ENCODE results near the gene KCNK18.
"Not testable (repeated sequence)": the region's sequence is repeated elsewhere in the genome, so short reads cannot be mapped to it uniquely, and the experiment has no call there.

Gene KCNK18

GRCh38 chr10:117222976-117223692 lies 25.8 kb downstream of the KCNK18 start:
- no peak overlapping the region for H3K27ac Mint-ChIP-seq
- no peaks in the 10 kb centered on the region for H3K9me3 Mint-ChIP-seq (ENCODE audit: low read depth)
- no peaks in the 10 kb centered on the region for H3K36me3 Mint-ChIP-seq
- no peaks in the 10 kb centered on the region for H3K4me1 Mint-ChIP-seq (ENCODE audit: low read depth)
- H3K27me3 Mint-ChIP-seq: no peaks in the 10 kb centered on the region
- H3K4me3 Mint-ChIP-seq: no peak overlapping the region

GRCh38 chr10:117223693-117224430 lies 26.6 kb downstream of the KCNK18 start:
- no peaks in the 10 kb centered on the region for H3K9me3 Mint-ChIP-seq (ENCODE audit: low read depth)
- no peak overlapping the region for H3K27ac Mint-ChIP-seq
- H3K4me1 Mint-ChIP-seq (ENCODE audit: low read depth): no peaks in the 10 kb centered on the region
- H3K27me3 Mint-ChIP-seq: peaks cover 2% of the 10 kb centered on the region
- no peak overlapping the region for H3K4me3 Mint-ChIP-seq
- H3K36me3 Mint-ChIP-seq: no peaks in the 10 kb centered on the region

DNA sequence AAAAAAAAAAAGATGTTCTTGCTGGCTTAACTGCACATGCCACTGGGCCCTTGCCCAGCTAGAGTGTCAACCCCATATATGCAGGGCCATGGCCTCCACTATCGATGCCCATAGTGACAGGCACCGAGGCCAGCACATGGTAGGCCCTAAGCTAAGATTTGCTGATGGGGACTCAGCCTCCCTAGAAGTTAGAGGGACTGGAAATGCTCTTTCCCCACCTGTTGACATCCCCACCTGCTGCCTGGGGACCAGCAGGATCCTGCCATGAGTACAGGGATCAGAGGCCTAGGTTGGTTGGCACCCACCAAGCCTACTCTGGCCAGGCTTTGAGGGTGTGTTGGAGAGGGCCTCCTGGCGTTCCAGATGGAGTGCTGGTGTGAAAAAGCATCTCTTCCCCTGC lies 27.6 kb downstream of the KCNK18 start:
- Mint-ChIP-seq H3K27ac (no peak overlapping the region), H3K4me3 (no peak overlapping the region), H3K27me3 (peaks cover 11% of the 10 kb centered on the region), H3K4me1 (ENCODE audit: low read depth) (no peaks in the 10 kb centered on the region), H3K9me3 (ENCODE audit: low read depth) (no peaks in the 10 kb centered on the region), H3K36me3 (no peaks in the 10 kb centered on the region)

DNA sequence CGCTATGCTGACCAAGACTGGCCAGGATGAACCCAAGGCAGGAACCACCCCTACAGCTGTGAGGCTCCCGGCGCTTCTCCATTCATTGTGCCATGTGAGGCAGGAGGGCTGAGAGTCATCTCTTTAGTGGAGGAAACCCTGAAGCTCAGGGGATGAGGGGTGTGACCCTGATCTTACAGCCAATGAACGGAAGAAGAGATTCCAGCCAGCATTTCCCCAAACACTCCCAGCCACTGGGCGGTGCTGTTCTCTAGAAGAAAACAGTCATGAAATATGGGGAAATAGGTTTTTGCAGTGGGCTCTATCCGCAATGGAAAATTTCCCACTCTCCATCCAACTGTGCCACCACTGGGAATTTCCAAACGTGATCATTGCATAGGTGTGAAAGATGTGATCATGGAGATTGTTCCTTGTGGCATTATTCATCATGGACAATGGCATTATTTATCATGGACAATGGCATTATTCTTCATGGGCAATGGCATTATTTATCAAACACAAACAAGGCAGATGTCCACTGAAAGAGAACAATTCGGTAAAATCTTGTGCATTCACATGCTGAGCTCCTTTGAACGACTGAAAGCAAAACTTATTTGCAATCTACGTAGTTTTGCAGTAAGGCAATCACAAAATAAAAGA lies 29.6 kb downstream of the KCNK18 start:
- H3K36me3 Mint-ChIP-seq: no peaks in the 10 kb centered on the region
- H3K27me3 Mint-ChIP-seq: peaks cover 12% of the 10 kb centered on the region
- H3K9me3 Mint-ChIP-seq (ENCODE audit: low read depth): no peaks in the 10 kb centered on the region
- no peak overlapping the region for H3K27ac Mint-ChIP-seq
- H3K4me3 Mint-ChIP-seq: no peak overlapping the region
- H3K4me1 Mint-ChIP-seq (ENCODE audit: low read depth): no peaks in the 10 kb centered on the region

- Mint-ChIP-seq H3K9me3 (ENCODE audit: low read depth) (no peaks in the 10 kb centered on the region), H3K4me3 (no peak overlapping the region), H3K27ac (no peak overlapping the region), H3K4me1 (ENCODE audit: low read depth) (no peaks in the 10 kb centered on the region), H3K27me3 (peaks cover 12% of the 10 kb centered on the region), H3K36me3 (no peaks in the 10 kb centered on the region)
Measured at GRCh38 chr10:117228210-117228609, 30.9 kb downstream of the KCNK18 start.

DNA sequence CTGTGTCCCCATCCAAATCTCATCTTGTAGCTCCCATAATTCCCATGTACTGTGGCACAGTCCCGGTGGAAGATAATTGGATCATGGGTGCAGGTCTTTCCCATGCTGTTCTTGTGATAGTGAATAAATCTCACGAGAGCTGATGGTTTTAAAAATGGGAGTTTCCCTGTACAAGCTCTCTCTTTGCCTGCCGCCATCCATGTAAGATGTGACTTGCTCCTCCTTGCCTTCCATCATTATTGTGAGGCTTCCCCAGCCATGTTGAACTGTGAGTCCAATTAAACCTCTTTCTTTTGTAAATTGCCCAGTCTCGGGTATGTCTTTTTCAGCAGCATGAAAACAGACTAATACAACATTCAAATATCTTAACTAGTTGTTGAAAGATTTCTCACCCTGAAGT lies 32.8 kb downstream of the KCNK18 start:
- not testable (repeated sequence) for H3K4me3 Mint-ChIP-seq; H3K4me1 Mint-ChIP-seq (ENCODE audit: low read depth); H3K9me3 Mint-ChIP-seq (ENCODE audit: low read depth); H3K36me3 Mint-ChIP-seq; H3K27ac Mint-ChIP-seq
- H3K27me3 Mint-ChIP-seq: peaks cover 12% of the 10 kb centered on the region

DNA sequence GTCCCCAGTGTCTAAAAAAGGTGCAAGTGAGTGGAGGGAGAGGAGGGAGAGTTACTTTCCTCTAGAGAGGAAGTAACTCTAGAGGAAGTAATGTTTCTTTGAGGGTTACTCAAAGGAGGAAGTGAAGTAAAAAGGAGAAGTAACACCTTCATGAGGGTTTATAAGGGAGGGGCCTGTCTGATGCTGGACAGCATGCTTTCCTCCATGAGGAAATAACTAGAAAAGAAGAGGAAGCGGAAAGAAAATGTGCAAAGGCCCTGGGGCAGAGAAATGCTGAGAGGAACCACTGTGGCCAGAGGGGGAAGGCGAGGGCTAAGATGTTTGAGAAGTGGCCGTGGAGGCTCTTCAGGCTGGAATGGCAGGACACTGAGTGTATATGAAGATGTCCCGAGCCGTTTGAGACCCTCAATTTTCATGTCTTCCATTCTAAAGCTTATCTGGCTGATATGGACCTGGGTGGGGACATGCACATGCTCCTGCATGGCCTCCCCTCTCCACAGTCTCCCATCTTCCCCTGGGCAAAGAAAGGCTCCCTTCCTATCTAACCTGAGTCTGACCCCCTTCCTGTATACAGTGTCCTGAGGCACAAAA lies 40.2 kb downstream of the KCNK18 start:
- H3K9me3 Mint-ChIP-seq (ENCODE audit: low read depth): no peaks in the 10 kb centered on the region
- H3K4me3 Mint-ChIP-seq: no peak overlapping the region
- H3K27me3 Mint-ChIP-seq: peaks cover 10% of the 10 kb centered on the region
- peaks cover 6% of the 10 kb centered on the region for H3K4me1 Mint-ChIP-seq (ENCODE audit: low read depth)
- no peak overlapping the region for H3K27ac Mint-ChIP-seq
- no peaks in the 10 kb centered on the region for H3K36me3 Mint-ChIP-seq

GRCh38 chr10:117239051-117239450 lies 41.8 kb downstream of the KCNK18 start:
- Mint-ChIP-seq H3K9me3 (ENCODE audit: low read depth) (no peaks in the 10 kb centered on the region), H3K4me3 (no peak overlapping the region), H3K4me1 (ENCODE audit: low read depth) (peaks cover 6% of the 10 kb centered on the region)

GRCh38 chr10:117239721-117240620 lies 42.7 kb downstream of the KCNK18 start:
- H3K4me1 Mint-ChIP-seq (ENCODE audit: low read depth): peaks cover 6% of the 10 kb centered on the region
- H3K9me3 Mint-ChIP-seq (ENCODE audit: low read depth): no peaks in the 10 kb centered on the region
- no peak overlapping the region for H3K4me3 Mint-ChIP-seq
- no peak overlapping the region for H3K27ac Mint-ChIP-seq
- H3K27me3 Mint-ChIP-seq: peaks cover 23% of the 10 kb centered on the region
- no peaks in the 10 kb centered on the region for H3K36me3 Mint-ChIP-seq

More at GRCh38 chr10:117239051-117239450, 41.8 kb downstream of the KCNK18 start:
- H3K27me3 Mint-ChIP-seq: peaks cover 18% of the 10 kb centered on the region
- H3K36me3 Mint-ChIP-seq: no peaks in the 10 kb centered on the region
- H3K27ac Mint-ChIP-seq: no peak overlapping the region

DNA sequence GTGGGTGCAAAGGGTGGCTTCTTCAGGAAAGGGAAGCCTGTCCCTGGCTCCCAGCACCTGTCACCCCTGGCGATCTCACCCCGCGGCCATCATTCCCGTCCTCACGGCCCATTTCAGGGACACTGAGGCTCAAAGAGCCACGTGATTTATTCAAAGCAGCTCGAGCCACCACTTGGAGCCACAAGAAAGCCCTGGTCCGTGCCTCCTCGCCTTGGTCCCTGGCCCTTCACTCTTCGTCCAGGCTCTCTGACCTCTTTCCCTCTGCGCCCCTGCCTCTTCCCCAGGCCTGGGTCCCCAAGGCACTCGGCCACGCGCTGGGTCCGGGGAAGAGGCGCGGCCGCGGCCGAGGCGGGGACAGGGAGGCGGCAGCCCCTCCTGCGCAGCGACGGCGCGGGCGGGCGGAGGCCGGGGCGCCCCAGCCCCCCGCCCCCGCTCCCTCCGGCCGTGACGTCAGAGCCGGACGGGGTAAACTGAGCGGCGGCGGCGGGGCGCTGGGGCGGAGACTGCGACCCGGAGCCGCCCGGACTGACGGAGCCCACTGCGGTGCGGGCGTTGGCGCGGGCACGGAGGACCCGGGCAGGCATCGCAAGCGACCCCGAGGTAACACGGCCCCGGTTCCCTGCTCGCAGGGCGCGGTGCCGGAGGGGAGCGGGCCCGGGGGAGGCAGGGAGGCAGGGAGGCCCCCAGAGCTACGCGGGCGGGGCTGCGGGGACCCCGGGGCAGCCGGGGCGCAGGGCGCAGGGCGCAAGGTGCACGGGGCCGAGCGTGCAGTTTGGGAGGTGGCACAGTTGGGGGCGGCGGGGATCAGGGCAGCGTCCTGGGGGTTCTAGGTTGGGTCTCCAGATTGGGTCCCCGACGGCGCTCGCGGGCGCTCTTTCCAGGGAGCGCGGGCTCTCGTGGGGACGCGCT lies 43.6 kb downstream of the KCNK18 start, which contains the start of gene SLC18A2:
Gene SLC18A2, plus strand, starts transcription at position 494 of the 909 bp plus-strand sequence. CDS start 580 bp downstream, outside the sequence.
- H3K4me3 Mint-ChIP-seq: peak within 1 kb of the TSS; percentile 65
- peaks cover 20% of the 10 kb centered on the region for H3K27me3 Mint-ChIP-seq
- no peaks in the 10 kb centered on the region for H3K9me3 Mint-ChIP-seq (ENCODE audit: low read depth)
- no peak within 1 kb of the TSS for H3K27ac Mint-ChIP-seq
- H3K4me1 Mint-ChIP-seq (ENCODE audit: low read depth): peaks cover 8% of the 10 kb centered on the region
- H3K36me3 Mint-ChIP-seq: no peaks in the 10 kb centered on the region

- Mint-ChIP-seq H3K9me3 (ENCODE audit: low read depth) (no peaks in the 10 kb centered on the region), H3K27me3 (peaks cover 20% of the 10 kb centered on the region), H3K4me3 (peak overlapping the region; percentile 65), H3K4me1 (ENCODE audit: low read depth) (peaks cover 12% of the 10 kb centered on the region), H3K36me3 (no peaks in the 10 kb centered on the region), H3K27ac (no peak overlapping the region)
Measured at GRCh38 chr10:117241541-117242462, 44.5 kb downstream of the KCNK18 start.

- Mint-ChIP-seq H3K27me3 (peaks cover 22% of the 10 kb centered on the region), H3K36me3 (no peaks in the 10 kb centered on the region), H3K9me3 (ENCODE audit: low read depth) (no peaks in the 10 kb centered on the region)
Measured at GRCh38 chr10:117242463-117242832, 45.2 kb downstream of the KCNK18 start.

More at GRCh38 chr10:117242463-117242832, 45.2 kb downstream of the KCNK18 start:
- H3K4me3 Mint-ChIP-seq: peak overlapping the region; percentile 22
- peaks cover 18% of the 10 kb centered on the region for H3K4me1 Mint-ChIP-seq (ENCODE audit: low read depth)
- H3K27ac Mint-ChIP-seq: no peak overlapping the region

Measured in activated naive CD8-positive, alpha-beta T cell (primary cell).